Choroid plexus epithelial cell (primary cell): ENCODE measurements around the gene EYS.

Source experiments
- DNase-seq: peaks from one replicate; pipeline ENCODE4 v3.0.0-alpha.2; 2010; ENCODE audit warnings: low read depth
- H3K4me3 ChIP-seq: 2 replicates; pipeline ENCODE4 v1.5.1; 2011; ENCODE audit warnings: low read depth, mild to moderate bottlenecking, control low read depth, low read length, moderate library complexity
- TF ChIP-seq, protein P1 (sequence below): conservative IDR thresholded peaks from 2 replicates; pipeline ENCODE4 v1.5.1; 2011; ENCODE audit warnings: low read depth, mild to moderate bottlenecking, control low read depth, inconsistent platforms, low read length, moderate library complexity

EYS gene

DNA sequence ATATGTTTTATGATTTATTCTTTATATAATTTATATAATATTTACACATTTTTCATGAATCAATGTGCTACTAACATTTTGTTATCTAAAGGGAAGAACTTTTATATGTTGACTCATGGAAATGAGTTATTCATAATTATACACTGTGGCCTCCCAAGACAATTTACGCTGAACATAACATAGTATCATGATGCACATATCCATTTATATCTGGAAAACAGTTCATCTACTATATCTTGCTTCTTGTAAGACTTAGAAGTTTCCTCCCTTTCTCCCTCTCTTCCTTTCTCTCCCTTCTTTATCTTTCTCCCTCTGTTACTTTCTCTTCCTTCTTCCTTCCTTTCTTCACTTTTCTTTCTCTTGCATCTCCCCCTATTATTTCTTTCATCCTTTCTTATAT, 1.1 kb upstream of the EYS start:
- TF ChIP-seq, protein P1, sequence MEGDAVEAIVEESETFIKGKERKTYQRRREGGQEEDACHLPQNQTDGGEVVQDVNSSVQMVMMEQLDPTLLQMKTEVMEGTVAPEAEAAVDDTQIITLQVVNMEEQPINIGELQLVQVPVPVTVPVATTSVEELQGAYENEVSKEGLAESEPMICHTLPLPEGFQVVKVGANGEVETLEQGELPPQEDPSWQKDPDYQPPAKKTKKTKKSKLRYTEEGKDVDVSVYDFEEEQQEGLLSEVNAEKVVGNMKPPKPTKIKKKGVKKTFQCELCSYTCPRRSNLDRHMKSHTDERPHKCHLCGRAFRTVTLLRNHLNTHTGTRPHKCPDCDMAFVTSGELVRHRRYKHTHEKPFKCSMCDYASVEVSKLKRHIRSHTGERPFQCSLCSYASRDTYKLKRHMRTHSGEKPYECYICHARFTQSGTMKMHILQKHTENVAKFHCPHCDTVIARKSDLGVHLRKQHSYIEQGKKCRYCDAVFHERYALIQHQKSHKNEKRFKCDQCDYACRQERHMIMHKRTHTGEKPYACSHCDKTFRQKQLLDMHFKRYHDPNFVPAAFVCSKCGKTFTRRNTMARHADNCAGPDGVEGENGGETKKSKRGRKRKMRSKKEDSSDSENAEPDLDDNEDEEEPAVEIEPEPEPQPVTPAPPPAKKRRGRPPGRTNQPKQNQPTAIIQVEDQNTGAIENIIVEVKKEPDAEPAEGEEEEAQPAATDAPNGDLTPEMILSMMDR, result no peak
- no peak for DNase-seq
- H3K4me3 ChIP-seq, result no peak overlapping the region

DNA sequence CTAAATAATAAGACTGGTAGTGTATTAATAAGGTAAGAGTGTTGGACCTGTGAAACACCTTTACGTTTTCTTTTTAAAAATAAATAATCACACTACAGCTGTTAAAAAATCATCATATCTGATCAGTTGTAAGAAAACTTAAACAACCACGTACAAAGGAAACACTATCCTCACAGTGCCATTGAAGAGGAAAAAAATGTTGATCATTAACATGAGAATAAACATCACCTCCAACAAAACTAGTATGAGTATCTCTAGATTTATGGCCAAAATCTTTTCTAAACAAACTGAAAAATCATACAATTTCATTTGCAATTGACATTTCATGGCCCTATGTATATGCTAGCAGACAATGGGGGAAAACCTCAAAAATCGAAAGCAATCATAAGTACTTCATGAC, 590 bp downstream of the EYS start:
- TF ChIP-seq, protein P1, result no peak
- DNase-seq, result no peak
- H3K4me3 ChIP-seq, result no peak overlapping the region

DNA sequence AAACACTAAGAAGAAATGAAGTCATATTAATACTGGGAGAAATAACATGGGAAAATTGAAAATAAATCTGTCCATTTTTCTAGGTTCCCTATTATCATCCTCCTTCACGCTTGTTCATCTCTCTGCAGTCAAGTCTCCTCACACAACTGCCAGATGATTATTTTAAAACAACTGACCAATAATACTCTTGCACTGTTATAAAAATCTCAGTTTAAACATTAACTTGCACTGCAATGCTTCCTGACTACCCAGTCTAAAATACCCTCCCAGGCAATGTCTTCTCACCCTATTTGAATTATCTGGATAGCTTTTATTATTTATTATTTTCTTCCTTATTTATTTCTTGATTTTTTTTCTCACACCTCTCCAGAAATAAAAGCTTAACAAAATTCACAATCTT, 5.7 kb downstream of the EYS start:
- no peak for DNase-seq
- H3K4me3 ChIP-seq, result no peak overlapping the region
- TF ChIP-seq, protein P1, result no peak

DNA sequence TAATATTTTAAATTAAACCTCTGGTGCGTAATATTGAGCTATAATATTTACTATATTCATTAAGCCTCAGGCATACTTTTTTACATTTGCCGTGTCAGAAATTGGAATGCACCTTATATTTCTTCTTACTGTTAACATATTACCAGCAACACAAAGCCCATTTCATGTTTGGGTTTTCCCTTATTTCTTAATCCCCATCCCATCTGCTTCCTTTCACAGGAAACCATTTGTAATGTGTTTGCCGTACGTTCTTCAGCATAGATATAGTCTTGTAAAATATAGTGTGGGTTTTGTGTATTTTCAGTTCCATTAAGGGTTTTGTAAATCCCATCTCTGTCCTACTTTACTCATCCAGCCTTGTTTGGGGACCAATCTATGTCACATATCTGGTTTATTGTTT, 6.5 kb downstream of the EYS start:
- TF ChIP-seq, protein P1, result no peak
- H3K4me3 ChIP-seq, result no peak overlapping the region
- no peak for DNase-seq

DNA sequence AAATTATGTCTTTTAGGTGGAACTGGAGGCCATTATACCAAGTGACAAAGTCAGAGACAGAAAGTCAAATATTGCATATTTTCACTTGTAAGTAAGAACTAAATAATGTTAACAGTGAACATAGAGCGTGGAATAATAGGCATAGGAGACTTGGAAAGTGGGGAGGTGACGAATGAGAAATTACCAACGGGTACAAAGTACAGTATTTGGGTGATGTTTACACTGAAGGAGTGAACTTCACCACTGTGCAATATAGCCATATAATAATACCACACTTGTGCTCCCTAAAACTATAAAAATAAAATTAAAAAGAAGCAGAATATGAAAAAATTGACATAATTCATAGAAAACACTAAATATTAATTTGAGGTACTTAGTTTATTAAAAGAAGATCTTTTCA, 14.9 kb downstream of the EYS start:
- H3K4me3 ChIP-seq, result no peak overlapping the region
- TF ChIP-seq, protein P1, result no peak
- no peak for DNase-seq

DNA sequence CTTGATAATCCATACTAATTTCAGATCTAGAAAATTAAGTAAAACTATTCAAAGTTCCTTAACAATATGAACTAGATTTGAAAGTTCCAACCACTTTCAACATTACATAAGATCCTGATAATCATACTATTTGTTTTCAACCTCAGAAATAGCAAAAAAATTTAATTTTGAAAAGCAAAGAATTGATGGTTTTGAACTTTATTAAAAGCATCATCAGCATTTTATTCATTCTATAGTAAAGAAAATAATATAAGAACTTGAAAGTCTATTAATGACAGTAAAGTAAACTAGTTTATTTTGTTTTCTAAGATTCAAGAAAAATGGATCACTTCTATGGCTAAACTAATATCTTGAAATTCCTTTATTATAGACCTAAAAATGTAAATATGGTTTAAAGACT, 26.8 kb downstream of the EYS start:
- no peak overlapping the region for H3K4me3 ChIP-seq
- DNase-seq, result no peak
- TF ChIP-seq, protein P1, result no peak

DNA sequence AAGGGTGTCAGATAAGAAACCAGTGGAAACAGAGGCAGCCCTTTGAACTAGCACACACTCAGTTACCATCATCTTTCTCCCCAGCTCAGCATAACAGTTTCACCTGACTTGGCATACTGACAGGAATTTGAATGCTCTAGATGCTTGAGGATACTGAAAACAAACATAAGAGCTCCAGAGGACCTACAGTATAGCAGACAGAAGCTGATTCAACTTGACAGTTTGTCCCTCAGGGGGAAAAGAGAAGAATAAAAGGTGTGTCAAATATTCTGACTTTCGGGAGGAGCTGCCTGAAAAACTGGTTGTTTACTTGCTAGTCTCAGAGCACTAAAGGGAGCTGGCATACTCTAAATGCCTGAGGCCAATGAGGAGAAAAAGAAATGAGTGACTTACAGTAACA, 35.1 kb downstream of the EYS start:
- H3K4me3 ChIP-seq, result no peak overlapping the region
- TF ChIP-seq, protein P1, result no peak
- DNase-seq, result no peak
